Liver (tissue), 9 donors: ENCODE results near the gene XRCC2. TPM values are rescaled to one million over a fixed set of nuclear protein-coding genes. Genes with fewer than 3 reads are reported as not detected.

Source experiments
- DNase-seq: peaks from one replicate; pipeline ENCODE4 v3.0.0-alpha.2; 2017; ENCODE audit warnings: low spot score
- H3K27ac ChIP-seq, 2 donors: one replicate each; pipeline ENCODE4 v1.7.0; 2013; ENCODE audit warnings: inconsistent platforms in 2 of 2, low read length in 2 of 2, control low read depth in 1 of 2, low read depth in 1 of 2, mild to moderate bottlenecking in 1 of 2
- H3K27me3 ChIP-seq, 4 donors: one replicate each; pipeline versions ENCODE4 v1.6.1 to v1.7.0; 2013; ENCODE audit warnings: low read length in 3 of 4, inconsistent platforms in 1 of 4, mild to moderate bottlenecking in 1 of 4, moderate library complexity in 1 of 4; ENCODE audit not compliant: control insufficient read depth in 4 of 4, insufficient read depth in 4 of 4
- H3K36me3 ChIP-seq, 4 donors: one replicate each; pipeline versions ENCODE4 v1.6.1 to v1.7.0; 2013; ENCODE audit warnings: low read length in 3 of 4, mild to moderate bottlenecking in 3 of 4, low read depth in 1 of 4, moderate library complexity in 1 of 4; ENCODE audit not compliant: control insufficient read depth in 4 of 4, insufficient read depth in 3 of 4
- H3K4me1 ChIP-seq, 4 donors: one replicate each; pipeline versions ENCODE4 v1.6.1 to v1.7.0; 2013; ENCODE audit warnings: low read length in 3 of 4, mild to moderate bottlenecking in 3 of 4, moderate library complexity in 1 of 4; ENCODE audit not compliant: control insufficient read depth in 4 of 4, insufficient read depth in 4 of 4
- H3K4me3 ChIP-seq, 3 donors: one replicate each; pipeline versions ENCODE4 v1.6.1 to v1.7.0; 2013; ENCODE audit warnings: low read length in 3 of 3, control low read depth in 1 of 3, low read depth in 1 of 3, mild to moderate bottlenecking in 1 of 3
- H3K9ac ChIP-seq, 2 donors: one replicate each; pipeline ENCODE4 v1.7.0; 2013; ENCODE audit warnings: low read length in 2 of 2, mild to moderate bottlenecking in 2 of 2, moderate library complexity in 2 of 2, control low read depth in 1 of 2, low read depth in 1 of 2
- H3K9me3 ChIP-seq, 4 donors: one replicate each; pipeline versions ENCODE4 v1.6.1 to v1.7.0; 2013; ENCODE audit warnings: low read length in 3 of 4; ENCODE audit not compliant: control insufficient read depth in 4 of 4
- ATF3 ChIP-seq: IDR thresholded peaks from 2 replicates; pipeline ENCODE4 v1.6.1; 2016; ENCODE audit warnings: antibody characterized with exemption
- EGR1 ChIP-seq, 2 donors: IDR thresholded peaks; 2 replicates each; pipeline ENCODE4 v1.6.1; 2016 to 2018; ENCODE audit warnings: antibody characterized with exemption in 2 of 2, low read depth in 2 of 2
- FOXA1 ChIP-seq: IDR thresholded peaks from 2 replicates; pipeline ENCODE4 v1.6.1; 2016; ENCODE audit warnings: antibody characterized with exemption
- GABPA ChIP-seq, 2 donors: IDR thresholded peaks in 1 of 2; conservative IDR thresholded peaks in 1 of 2; 2 replicates each; pipeline ENCODE4 v1.6.1; 2016; ENCODE audit warnings: antibody characterized with exemption in 2 of 2, mild to moderate bottlenecking in 1 of 2, moderate library complexity in 1 of 2
- HNF4A ChIP-seq, 2 donors: conservative IDR thresholded peaks; 2 replicates each; pipeline ENCODE4 v1.6.1; 2016; ENCODE audit warnings: antibody characterized with exemption in 2 of 2, mild to moderate bottlenecking in 2 of 2
- JUND ChIP-seq, 2 donors: IDR thresholded peaks; 2 replicates each; pipeline ENCODE4 v1.6.1; 2016; ENCODE audit warnings: antibody characterized with exemption in 2 of 2
- MAX ChIP-seq: IDR thresholded peaks from 2 replicates; pipeline ENCODE4 v1.6.1; 2016; ENCODE audit warnings: antibody characterized with exemption
- NR2F2 ChIP-seq: IDR thresholded peaks from 2 replicates; pipeline ENCODE4 v1.6.1; 2016; ENCODE audit warnings: antibody characterized with exemption
- RAD21 ChIP-seq, 2 donors: IDR thresholded peaks; 2 replicates each; pipeline ENCODE4 v1.6.1; 2016; ENCODE audit warnings: antibody characterized with exemption in 2 of 2, mild to moderate bottlenecking in 2 of 2
- RXRA ChIP-seq, 2 donors: IDR thresholded peaks; 2 replicates each; pipeline ENCODE4 v1.6.1; 2017 to 2018; ENCODE audit warnings: antibody characterized with exemption in 2 of 2, mild to moderate bottlenecking in 1 of 2
- SP1 ChIP-seq: IDR thresholded peaks from 2 replicates; pipeline ENCODE4 v1.6.1; 2018; ENCODE audit warnings: antibody characterized with exemption, mild to moderate bottlenecking
- TAF1 ChIP-seq: conservative IDR thresholded peaks from 2 replicates; pipeline ENCODE4 v1.6.1; 2016; ENCODE audit warnings: antibody characterized with exemption, mild to moderate bottlenecking
- YY1 ChIP-seq: IDR thresholded peaks from 2 replicates; pipeline ENCODE4 v1.6.1; 2016; ENCODE audit warnings: antibody characterized with exemption, mild to moderate bottlenecking
- ZBTB33 ChIP-seq: IDR thresholded peaks from 2 replicates; pipeline ENCODE4 v1.6.1; 2016; ENCODE audit warnings: antibody characterized with exemption
- WGBS: extraction: QIAGEN DNeasy Blood & Tissue Kit; methylation state at CpG from one replicate; pipeline ENCODE4 v1.1.7; 2013; 5-methylcytosine and 5-hydroxymethylcytosine counted together
- polyA plus RNA-seq, 2 donors: library from polyadenylated mRNA; stranded (reverse) in 1 of 2; unstranded in 1 of 2; fragments of 200-250 nt in 1 of 2; fragments of >200 nt in 1 of 2; fragmentation: Nextera tagmentation in 1 of 2; extraction: Ambion mirVana in 1 of 2; gene quantifications; one replicate each; pipeline versions ENCODE4 v1.2.1 to v1.2.3, GENCODE V29; 2013 to 2015
- total RNA-seq, 2 donors: library from RNA; depleted of rRNA; stranded (reverse); fragments of >200 nt; gene quantifications; one replicate each; pipeline ENCODE4 v1.2.3, GENCODE V29; 2014
- TF ChIP-seq, protein P1 (sequence below): IDR thresholded peaks from 2 replicates; pipeline ENCODE4 v1.6.1; 2016; ENCODE audit warnings: antibody characterized with exemption, mild to moderate bottlenecking
- TF ChIP-seq, protein P2 (sequence below): fragments of 150-350 bp; IDR thresholded peaks from 2 replicates; pipeline ENCODE4 v1.5.1; 2017; ENCODE audit warnings: improper control_type of control experiment, low read depth, low read length; ENCODE audit not compliant: missing input control
- donor health status: healthy.
- donor health status: healthy.
- donor health status: healthy.
- donor health status: healthy.
- donor health status: healthy.

Gene XRCC2
- total and polyA plus RNA-seq, 4 donors = 0.08 to 6.2 (median 0.23) TPM

DNA sequence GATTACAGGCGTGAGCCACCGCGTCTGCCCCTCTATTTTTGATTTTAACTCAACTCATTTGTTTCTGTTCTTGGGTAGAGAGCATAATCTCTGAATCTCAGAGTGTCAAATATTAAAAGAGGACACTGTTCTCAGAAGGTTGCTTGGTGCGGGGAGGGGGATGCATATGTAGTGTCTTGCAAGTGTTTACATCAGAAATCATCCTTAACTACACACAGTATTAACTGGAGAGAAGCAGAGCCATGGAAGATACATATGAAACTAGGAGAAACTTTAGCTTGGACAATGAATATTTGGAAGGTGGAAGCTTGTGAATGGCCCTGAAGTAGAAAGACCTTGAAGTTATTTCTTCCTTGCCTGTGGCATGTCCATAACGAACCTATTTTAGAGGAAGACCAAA is 57.5 kb downstream of the XRCC2 start:
- Histone ChIP-seq H3K36me3 (no peaks in the 10 kb centered on the region), H3K9me3 (no peaks in the 10 kb centered on the region), H3K27ac (no peak overlapping the region), H3K27me3 (no peaks in the 10 kb centered on the region), H3K9ac (no peak overlapping the region), H3K4me1 (no peaks in the 10 kb centered on the region), H3K4me3 (no peak overlapping the region)
- DNase-seq = no peak
- TF ChIP-seq ZBTB33 (no peak), GABPA (IDR thresholded peaks at IDR 0.05 in 1 of 2, conservative IDR thresholded peaks at IDR 0.05 in 1 of 2) (no peak), MAX (no peak), JUND (IDR thresholded peaks at IDR 0.05) (no peak), ATF3 (no peak), NR2F2 (no peak), EGR1 (IDR thresholded peaks at IDR 0.05; ENCODE audit: low read depth in 2 of 2) (no peak), TAF1 (no peak)
- TF ChIP-seq, protein P1, sequence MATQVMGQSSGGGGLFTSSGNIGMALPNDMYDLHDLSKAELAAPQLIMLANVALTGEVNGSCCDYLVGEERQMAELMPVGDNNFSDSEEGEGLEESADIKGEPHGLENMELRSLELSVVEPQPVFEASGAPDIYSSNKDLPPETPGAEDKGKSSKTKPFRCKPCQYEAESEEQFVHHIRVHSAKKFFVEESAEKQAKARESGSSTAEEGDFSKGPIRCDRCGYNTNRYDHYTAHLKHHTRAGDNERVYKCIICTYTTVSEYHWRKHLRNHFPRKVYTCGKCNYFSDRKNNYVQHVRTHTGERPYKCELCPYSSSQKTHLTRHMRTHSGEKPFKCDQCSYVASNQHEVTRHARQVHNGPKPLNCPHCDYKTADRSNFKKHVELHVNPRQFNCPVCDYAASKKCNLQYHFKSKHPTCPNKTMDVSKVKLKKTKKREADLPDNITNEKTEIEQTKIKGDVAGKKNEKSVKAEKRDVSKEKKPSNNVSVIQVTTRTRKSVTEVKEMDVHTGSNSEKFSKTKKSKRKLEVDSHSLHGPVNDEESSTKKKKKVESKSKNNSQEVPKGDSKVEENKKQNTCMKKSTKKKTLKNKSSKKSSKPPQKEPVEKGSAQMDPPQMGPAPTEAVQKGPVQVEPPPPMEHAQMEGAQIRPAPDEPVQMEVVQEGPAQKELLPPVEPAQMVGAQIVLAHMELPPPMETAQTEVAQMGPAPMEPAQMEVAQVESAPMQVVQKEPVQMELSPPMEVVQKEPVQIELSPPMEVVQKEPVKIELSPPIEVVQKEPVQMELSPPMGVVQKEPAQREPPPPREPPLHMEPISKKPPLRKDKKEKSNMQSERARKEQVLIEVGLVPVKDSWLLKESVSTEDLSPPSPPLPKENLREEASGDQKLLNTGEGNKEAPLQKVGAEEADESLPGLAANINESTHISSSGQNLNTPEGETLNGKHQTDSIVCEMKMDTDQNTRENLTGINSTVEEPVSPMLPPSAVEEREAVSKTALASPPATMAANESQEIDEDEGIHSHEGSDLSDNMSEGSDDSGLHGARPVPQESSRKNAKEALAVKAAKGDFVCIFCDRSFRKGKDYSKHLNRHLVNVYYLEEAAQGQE = no peak
- TF ChIP-seq, protein P2, sequence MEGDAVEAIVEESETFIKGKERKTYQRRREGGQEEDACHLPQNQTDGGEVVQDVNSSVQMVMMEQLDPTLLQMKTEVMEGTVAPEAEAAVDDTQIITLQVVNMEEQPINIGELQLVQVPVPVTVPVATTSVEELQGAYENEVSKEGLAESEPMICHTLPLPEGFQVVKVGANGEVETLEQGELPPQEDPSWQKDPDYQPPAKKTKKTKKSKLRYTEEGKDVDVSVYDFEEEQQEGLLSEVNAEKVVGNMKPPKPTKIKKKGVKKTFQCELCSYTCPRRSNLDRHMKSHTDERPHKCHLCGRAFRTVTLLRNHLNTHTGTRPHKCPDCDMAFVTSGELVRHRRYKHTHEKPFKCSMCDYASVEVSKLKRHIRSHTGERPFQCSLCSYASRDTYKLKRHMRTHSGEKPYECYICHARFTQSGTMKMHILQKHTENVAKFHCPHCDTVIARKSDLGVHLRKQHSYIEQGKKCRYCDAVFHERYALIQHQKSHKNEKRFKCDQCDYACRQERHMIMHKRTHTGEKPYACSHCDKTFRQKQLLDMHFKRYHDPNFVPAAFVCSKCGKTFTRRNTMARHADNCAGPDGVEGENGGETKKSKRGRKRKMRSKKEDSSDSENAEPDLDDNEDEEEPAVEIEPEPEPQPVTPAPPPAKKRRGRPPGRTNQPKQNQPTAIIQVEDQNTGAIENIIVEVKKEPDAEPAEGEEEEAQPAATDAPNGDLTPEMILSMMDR = no peak
- 92% methylated on average over 5 of the region's 5 CpGs for WGBS

- no peaks in the 10 kb centered on the region for H3K36me3 ChIP-seq
- H3K4me1 ChIP-seq = no peaks in the 10 kb centered on the region
- H3K27ac ChIP-seq = no peak overlapping the region
- H3K4me3 ChIP-seq = no peak overlapping the region
- DNase-seq = no peak
- H3K27me3 ChIP-seq = no peaks in the 10 kb centered on the region
- no peak overlapping the region for H3K9ac ChIP-seq
- 86% methylated on average over 5 of the region's 5 CpGs for WGBS
- H3K9me3 ChIP-seq = no peaks in the 10 kb centered on the region
- TF ChIP-seq RAD21 (IDR thresholded peaks at IDR 0.05) = no peak
- no peak for TF ChIP-seq JUND (IDR thresholded peaks at IDR 0.05)
- no peak for TF ChIP-seq HNF4A (conservative IDR thresholded peaks at IDR 0.05)
- no peak for TF ChIP-seq EGR1 (IDR thresholded peaks at IDR 0.05; ENCODE audit: low read depth in 2 of 2)
- no peak for TF ChIP-seq ZBTB33
- TF ChIP-seq MAX = no peak
- no peak for TF ChIP-seq TAF1
- no peak for TF ChIP-seq FOXA1
- TF ChIP-seq SP1 = no peak
- no peak for TF ChIP-seq YY1
- no peak for TF ChIP-seq RXRA (IDR thresholded peaks at IDR 0.05)
- no peak for TF ChIP-seq NR2F2
- no peak for TF ChIP-seq GABPA (IDR thresholded peaks at IDR 0.05 in 1 of 2, conservative IDR thresholded peaks at IDR 0.05 in 1 of 2)
- TF ChIP-seq, protein P2 = no peak
Measured at GRCh38 chr7:152617056-152617455, 58.9 kb downstream of the XRCC2 start.
